IPS DF 6.9 (cell line): ENCODE data around the gene MT3.
A peak's percentile ranks its signal among the peaks of the same experiment; 100 is the strongest.

ENCODE experiments used
- DNase-seq: peaks from one replicate; pipeline ENCODE4 v3.0.0-alpha.2; 2013; ENCODE audit warnings: low read depth, low spot score
- H3K27ac ChIP-seq: one replicate; pipeline ENCODE4 v1.5.1; 2013; ENCODE audit warnings: low read length, control low read depth
- H3K27me3 ChIP-seq: 2 replicates; pipeline ENCODE4 v1.6.1; 2013; ENCODE audit warnings: mild to moderate bottlenecking, low read length; ENCODE audit not compliant: control insufficient read depth, insufficient read depth
- H3K36me3 ChIP-seq: 2 replicates; pipeline ENCODE4 v1.6.1; 2013; ENCODE audit warnings: low read length; ENCODE audit not compliant: control insufficient read depth, insufficient read depth
- H3K4me1 ChIP-seq: 2 replicates; pipeline ENCODE4 v1.6.1; 2013; ENCODE audit warnings: low read length; ENCODE audit not compliant: control insufficient read depth, insufficient read depth
- H3K4me3 ChIP-seq: 2 replicates; pipeline ENCODE4 v1.5.1; 2013; ENCODE audit warnings: mild to moderate bottlenecking, low read length
- H3K9me3 ChIP-seq: 2 replicates; pipeline ENCODE4 v1.6.1; 2013; ENCODE audit warnings: low read length, inconsistent platforms; ENCODE audit not compliant: control insufficient read depth, insufficient read depth
- WGBS: extraction: QIAGEN DNeasy Blood & Tissue Kit; methylation state at CpG from one replicate; pipeline ENCODE4 v1.1.7; 2013; ENCODE audit warnings: mixed read lengths, missing lambda C conversion rate; ENCODE audit not compliant: insufficient read length, insufficient coverage; 5-methylcytosine and 5-hydroxymethylcytosine counted together

The MT3 gene

GRCh38 chr16:56589141-56590039 lies at the start of gene MT3:
Gene MT3 (plus strand): TSS chr16:56589528. CDS start chr16:56589591, 63 bp downstream.
- no peaks in the 10 kb centered on the region for H3K4me1 ChIP-seq
- peaks cover 20% of the 10 kb centered on the region for H3K27me3 ChIP-seq
- H3K9me3 ChIP-seq = no peaks in the 10 kb centered on the region
- no peaks in the 10 kb centered on the region for H3K36me3 ChIP-seq
- peak within 1 kb of the TSS; percentile 47; the same call in 1 of the 2 replicates for H3K4me3 ChIP-seq
- H3K27ac ChIP-seq = no peak within 1 kb of the TSS
- DNase-seq = no peak
- WGBS = no CpG with 5 or more reads among the region's 87 CpGs

DNA sequence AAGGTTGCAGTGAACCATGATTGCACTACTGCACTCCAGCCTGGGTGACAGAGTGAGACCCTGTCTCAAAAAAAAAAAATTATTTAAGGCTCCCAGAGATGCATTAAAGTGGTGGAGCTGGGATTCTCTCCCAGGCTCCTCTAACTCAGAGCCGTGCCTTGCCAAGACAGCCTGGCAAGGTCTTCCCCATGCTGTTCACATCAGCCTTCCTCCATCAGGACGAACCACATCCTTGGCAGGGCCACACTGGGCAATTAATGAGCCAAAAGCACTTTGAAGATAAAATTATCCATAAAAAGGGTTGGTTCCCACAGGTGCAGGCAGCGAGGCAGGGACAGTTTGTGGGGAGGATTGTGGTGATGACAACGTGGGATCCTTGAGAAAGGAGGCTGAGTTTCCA lies 49.7 kb upstream of the MT3 start:
- no peaks in the 10 kb centered on the region for H3K9me3 ChIP-seq
- H3K4me3 ChIP-seq = no peak overlapping the region
- H3K27me3 ChIP-seq = no peaks in the 10 kb centered on the region
- no peaks in the 10 kb centered on the region for H3K36me3 ChIP-seq
- no peak for DNase-seq
- WGBS = no CpG with 5 or more reads among the region's 4 CpGs
- H3K4me1 ChIP-seq = no peaks in the 10 kb centered on the region
- no peak overlapping the region for H3K27ac ChIP-seq

- H3K9me3 ChIP-seq = no peaks in the 10 kb centered on the region
- WGBS = no CpG with 5 or more reads among the region's 2 CpGs
- no peaks in the 10 kb centered on the region for H3K36me3 ChIP-seq
- DNase-seq = no peak
- peaks cover 2% of the 10 kb centered on the region for H3K4me1 ChIP-seq
- no peaks in the 10 kb centered on the region for H3K27me3 ChIP-seq
- no peak overlapping the region for H3K27ac ChIP-seq
- H3K4me3 ChIP-seq = no peak overlapping the region
Observed at GRCh38 chr16:56542039-56542438, 47.3 kb upstream of the MT3 start.

GRCh38 chr16:56547120-56547948 lies 42.0 kb upstream of the MT3 start:
- WGBS = no CpG with 5 or more reads among the region's 12 CpGs
- Histone ChIP-seq H3K27ac (peak overlapping the region; percentile 90), H3K4me1 (peaks cover 6% of the 10 kb centered on the region), H3K9me3 (no peaks in the 10 kb centered on the region), H3K36me3 (no peaks in the 10 kb centered on the region), H3K27me3 (no peaks in the 10 kb centered on the region), H3K4me3 (no peak overlapping the region)
- DNase-seq = peak; percentile 52

GRCh38 chr16:56547949-56548567 lies 41.3 kb upstream of the MT3 start:
- 100% methylated on average over 1 of the region's 4 CpGs for WGBS
- Histone ChIP-seq H3K4me1 (peaks cover 6% of the 10 kb centered on the region), H3K4me3 (no peak overlapping the region), H3K27ac (peak overlapping the region; percentile 24), H3K9me3 (no peaks in the 10 kb centered on the region), H3K36me3 (no peaks in the 10 kb centered on the region), H3K27me3 (no peaks in the 10 kb centered on the region)
- DNase-seq = no peak

- H3K27ac ChIP-seq = no peak overlapping the region
- no peaks in the 10 kb centered on the region for H3K36me3 ChIP-seq
- H3K27me3 ChIP-seq = no peaks in the 10 kb centered on the region
- no peak overlapping the region for H3K4me3 ChIP-seq
- H3K4me1 ChIP-seq = peaks cover 6% of the 10 kb centered on the region
- H3K9me3 ChIP-seq = no peaks in the 10 kb centered on the region
- DNase-seq = no peak
Observed at GRCh38 chr16:56549161-56549560, 40.2 kb upstream of the MT3 start.

GRCh38 chr16:56549744-56550385 lies 39.5 kb upstream of the MT3 start:
- Histone ChIP-seq H3K4me3 (no peak overlapping the region), H3K4me1 (peaks cover 6% of the 10 kb centered on the region), H3K27me3 (no peaks in the 10 kb centered on the region), H3K27ac (no peak overlapping the region), H3K36me3 (no peaks in the 10 kb centered on the region), H3K9me3 (no peaks in the 10 kb centered on the region)
- DNase-seq = no peak
- no CpG with 5 or more reads among the region's 5 CpGs for whole genome bisulfite sequencing

DNA sequence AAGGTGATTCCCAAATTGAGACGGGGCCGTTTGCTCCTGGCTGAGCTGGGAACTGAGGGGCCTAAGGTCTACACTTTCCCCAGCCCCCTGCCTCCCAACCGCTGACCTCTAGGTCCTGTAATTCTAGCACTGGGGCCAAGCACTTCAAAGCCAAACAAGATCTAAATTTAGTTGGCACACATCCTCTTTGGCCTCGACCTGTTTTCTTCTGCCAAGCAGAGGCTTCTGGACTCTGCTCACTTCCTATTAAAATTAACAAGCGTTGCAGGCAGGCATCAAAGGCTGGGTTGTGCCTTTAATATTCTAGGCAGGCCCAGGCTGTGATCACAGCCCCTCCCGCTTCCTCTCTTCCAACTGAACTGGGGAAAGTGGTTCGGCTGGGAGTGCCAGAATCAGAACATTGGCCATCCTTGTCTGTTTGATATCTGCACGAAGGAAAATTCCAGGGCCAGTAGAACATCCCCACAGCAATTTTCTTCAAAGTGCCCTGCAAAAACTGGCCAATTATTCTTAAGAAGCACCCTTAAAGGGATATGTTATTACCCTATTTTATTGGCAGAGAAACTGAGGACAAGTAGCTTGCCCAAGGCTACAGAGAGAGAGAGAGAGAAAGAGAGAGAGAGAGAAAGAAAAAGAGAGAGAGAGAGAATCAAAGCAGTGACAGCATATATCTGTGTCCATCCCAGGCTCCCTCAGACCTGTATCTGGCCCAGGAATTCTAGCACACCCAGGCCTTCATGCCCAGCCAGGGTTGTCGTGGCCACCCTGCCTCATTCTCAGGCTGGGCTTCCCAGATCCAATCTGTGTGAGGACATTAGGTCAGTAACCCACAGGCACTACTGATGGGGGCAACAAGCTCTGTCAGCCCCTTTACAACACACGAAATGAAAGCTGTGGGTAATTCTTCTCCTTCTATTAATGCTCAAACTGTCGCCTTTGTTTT lies 37.3 kb upstream of the MT3 start:
- DNase-seq = no peak
- no peak overlapping the region for H3K27ac ChIP-seq
- WGBS = no CpG with 5 or more reads among the region's 11 CpGs

GRCh38 chr16:56554441-56554840 lies 34.9 kb upstream of the MT3 start:
- H3K27me3 ChIP-seq = no peaks in the 10 kb centered on the region
- DNase-seq = no peak
- no peaks in the 10 kb centered on the region for H3K9me3 ChIP-seq
- H3K4me3 ChIP-seq = no peak overlapping the region
- WGBS = no CpG with 5 or more reads among the region's 10 CpGs
- H3K27ac ChIP-seq = no peak overlapping the region
- H3K36me3 ChIP-seq = no peaks in the 10 kb centered on the region
- H3K4me1 ChIP-seq = no peaks in the 10 kb centered on the region

More for the DNA sequence above, 37.3 kb upstream of the MT3 start:
- Histone ChIP-seq H3K9me3 (no peaks in the 10 kb centered on the region), H3K4me1 (peaks cover 4% of the 10 kb centered on the region), H3K4me3 (no peak overlapping the region), H3K36me3 (no peaks in the 10 kb centered on the region), H3K27me3 (no peaks in the 10 kb centered on the region)
